Cardiac septum (tissue), 1 donor: ENCODE measurements around the gene DCAF11. TPM values are rescaled to one million over a fixed set of nuclear protein-coding genes. Genes with fewer than 3 reads are reported as not detected.

Experiments
- DNase-seq: peaks from one replicate; pipeline ENCODE4 v3.0.0-alpha.2; 2020; ENCODE audit warnings: low spot score
- intact Hi-C: fragments of 100-400 bp; cut with DNase I; formaldehyde crosslinking; loops from one replicate; pipeline ENCODE4 v1.14.0; 2022
- total RNA-seq: library from RNA; stranded (reverse); fragmentation: NEBNext Ultra II Directional; extraction: Animal tissue kit (Norgen Biotek cat#: 25700); gene quantifications from one replicate; pipeline ENCODE4 v1.2.1, GENCODE V29; 2021
- donor health status: DM: no; HTN: no; CAD: no.

The DCAF11 gene
- total RNA-seq, 1 donor from 2014 or later, result 54.1 TPM

DNA sequence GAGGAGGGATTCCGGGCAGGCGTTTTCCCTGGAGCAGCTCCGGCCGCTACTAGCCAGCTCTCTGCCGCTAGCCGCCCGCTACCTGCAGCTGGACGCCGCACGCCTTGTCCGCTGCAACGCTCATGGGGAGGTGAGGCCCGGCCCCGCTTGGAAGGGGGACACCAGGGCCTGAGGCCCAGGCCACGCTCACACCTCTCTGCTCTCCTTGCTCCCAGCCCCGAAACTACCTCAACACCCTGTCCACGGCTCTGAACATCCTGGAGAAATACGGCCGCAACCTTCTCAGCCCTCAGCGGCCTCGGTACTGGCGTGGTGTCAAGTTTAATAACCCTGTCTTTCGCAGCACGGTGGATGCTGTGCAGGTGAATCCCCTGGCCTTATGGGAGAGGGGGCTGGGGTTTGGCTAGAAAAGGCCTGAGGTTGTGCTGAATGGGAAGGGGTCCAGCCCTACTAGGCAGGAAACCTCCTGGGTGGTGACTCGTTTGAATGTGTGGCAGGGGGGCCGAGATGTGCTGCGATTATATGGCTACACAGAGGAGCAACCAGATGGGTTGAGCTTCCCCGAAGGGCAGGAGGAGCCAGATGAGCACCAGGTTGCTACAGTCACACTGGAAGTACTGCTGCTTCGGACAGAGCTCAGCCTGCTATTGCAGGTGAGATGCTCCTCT is 33.3 kb downstream of the DCAF11 start:
- no peak for DNase-seq
- intact Hi-C loops, result no loop called here

DNA sequence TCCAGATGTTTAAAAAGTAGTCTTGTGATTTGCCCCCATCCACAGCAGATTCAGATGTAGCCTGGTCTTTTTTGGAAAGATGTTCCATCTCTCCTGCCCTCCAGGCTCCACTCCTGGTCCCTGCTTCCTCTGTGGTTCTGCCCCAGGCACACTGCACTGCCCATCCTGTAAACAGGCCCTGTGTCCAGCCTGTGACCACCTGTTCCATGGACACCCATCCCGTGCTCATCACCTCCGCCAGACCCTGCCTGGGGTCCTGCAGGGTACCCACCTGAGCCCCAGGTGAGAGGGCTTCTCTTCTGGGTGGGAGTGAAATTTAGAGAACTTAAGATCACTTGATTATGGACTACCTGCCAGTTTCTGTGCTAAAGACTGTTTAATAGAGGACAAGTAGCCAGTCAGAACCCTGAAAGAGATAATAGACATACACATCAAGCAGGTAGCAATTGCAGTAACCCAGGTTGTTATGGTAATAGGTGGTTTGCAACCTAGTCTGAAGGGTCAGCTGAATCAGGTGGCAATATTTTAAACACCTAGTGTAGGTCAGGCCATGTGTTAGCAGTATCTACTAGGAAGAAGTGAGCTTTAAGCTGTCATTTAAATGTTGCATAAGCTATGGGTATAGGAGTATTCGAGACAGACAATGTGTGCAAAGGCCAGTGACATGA is 34.9 kb downstream of the DCAF11 start:
- no peak for DNase-seq
- intact Hi-C loops, result no loop called here

DNA sequence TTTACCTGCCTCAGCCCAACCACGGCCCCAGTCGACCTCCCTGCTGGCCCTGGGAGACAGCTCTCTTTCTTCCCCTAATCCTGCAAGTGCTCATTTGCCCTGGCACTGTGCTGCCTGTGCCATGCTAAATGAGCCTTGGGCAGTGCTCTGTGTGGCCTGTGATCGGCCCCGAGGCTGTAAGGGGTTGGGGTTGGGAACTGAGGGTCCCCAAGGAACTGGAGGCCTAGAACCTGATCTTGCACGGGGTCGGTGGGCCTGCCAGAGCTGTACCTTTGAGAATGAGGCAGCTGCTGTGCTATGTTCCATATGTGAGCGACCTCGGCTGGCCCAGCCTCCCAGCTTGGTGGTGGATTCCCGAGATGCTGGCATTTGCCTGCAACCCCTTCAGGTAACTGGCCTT is 35.5 kb downstream of the DCAF11 start:
- intact Hi-C loops, result no loop called here
- no peak for DNase-seq

DNA sequence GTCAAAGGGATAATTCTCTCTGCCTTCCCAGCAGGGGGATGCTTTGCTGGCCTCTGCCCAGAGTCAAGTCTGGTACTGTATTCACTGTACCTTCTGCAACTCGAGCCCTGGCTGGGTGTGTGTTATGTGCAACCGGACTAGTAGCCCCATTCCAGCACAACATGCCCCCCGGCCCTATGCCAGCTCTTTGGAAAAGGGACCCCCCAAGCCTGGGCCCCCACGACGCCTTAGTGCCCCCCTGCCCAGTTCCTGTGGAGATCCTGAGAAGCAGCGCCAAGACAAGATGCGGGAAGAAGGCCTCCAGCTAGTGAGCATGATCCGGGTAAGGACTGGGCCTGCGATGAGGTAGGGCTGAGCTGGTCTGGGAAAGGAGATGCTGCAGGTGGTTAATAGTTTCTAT is 36.0 kb downstream of the DCAF11 start:
- intact Hi-C loops, result no loop called here

DNA sequence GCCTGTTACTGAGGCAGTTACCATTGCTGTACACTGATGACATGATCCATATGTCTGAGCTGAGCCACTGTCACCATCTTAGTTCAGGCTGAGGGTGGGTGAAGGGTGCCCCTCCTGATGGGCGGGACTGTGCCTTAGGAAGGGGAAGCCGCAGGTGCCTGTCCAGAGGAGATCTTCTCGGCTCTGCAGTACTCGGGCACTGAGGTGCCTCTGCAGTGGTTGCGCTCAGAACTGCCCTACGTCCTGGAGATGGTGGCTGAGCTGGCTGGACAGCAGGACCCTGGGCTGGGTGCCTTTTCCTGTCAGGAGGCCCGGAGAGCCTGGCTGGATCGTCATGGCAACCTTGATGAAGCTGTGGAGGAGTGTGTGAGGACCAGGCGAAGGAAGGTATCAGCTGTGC is 36.4 kb downstream of the DCAF11 start:
- intact Hi-C loops, result no loop called here
- DNase-seq, result no peak

More for the DNA sequence above, 36.0 kb downstream of the DCAF11 start:
- no peak for DNase-seq

DNA sequence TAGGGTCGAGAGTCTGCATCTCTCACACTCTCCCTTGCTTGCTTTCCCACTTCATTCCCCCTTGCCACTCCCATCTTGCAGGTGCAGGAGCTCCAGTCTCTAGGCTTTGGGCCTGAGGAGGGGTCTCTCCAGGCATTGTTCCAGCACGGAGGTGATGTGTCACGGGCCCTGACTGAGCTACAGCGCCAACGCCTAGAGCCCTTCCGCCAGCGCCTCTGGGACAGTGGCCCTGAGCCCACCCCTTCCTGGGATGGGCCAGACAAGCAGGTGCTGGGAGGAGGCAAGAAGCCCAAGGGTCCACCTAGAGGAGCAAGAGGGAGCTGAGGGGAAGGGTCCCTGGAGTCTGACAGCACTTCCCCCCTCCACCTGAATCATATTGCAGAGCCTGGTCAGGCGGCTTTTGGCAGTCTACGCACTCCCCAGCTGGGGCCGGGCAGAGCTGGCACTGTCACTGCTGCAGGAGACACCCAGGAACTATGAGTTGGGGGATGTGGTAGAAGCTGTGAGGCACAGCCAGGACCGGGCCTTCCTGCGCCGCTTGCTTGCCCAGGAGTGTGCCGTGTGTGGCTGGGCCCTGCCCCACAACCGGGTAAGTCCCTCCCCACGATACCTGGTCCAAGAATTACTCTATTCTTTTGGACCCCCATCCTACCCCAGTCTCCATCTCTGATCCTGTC is 37.0 kb downstream of the DCAF11 start:
- no peak for DNase-seq
- intact Hi-C loops, result no loop called here

DNA sequence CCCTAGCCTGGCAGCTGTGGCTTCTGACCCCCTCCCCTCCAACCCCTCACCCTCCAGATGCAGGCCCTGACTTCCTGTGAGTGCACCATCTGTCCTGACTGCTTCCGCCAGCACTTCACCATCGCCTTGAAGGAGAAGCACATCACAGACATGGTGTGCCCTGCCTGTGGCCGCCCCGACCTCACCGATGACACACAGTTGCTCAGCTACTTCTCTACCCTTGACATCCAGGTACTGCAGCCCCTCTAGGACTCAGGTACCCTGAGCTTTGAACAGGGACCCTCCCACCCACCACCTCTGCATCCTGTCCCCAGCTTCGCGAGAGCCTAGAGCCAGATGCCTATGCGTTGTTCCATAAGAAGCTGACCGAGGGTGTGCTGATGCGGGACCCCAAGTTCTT is 40.5 kb downstream of the DCAF11 start:
- intact Hi-C loops, result no loop called here
- no peak for DNase-seq

DNA sequence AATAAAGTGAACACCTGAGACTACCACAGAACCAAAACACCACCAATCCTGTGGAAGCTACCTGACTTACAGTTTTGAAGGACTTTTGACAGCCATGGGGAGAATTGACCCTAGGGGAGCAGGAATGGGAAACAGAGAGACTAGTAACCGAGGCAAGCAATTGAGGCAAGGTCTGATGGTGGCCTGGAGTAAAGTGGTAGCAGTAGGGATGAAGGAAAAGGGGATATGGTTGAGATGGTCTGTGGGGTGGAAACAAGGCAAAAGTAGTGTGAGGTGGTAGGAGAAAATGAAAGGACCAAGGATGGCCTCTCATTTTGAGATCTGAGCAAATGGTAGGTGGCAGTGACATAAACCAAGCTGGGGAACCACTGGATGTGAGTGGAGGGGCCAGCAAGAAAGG is 42.3 kb downstream of the DCAF11 start:
- no peak for DNase-seq
- intact Hi-C loops, result no loop called here

DNA sequence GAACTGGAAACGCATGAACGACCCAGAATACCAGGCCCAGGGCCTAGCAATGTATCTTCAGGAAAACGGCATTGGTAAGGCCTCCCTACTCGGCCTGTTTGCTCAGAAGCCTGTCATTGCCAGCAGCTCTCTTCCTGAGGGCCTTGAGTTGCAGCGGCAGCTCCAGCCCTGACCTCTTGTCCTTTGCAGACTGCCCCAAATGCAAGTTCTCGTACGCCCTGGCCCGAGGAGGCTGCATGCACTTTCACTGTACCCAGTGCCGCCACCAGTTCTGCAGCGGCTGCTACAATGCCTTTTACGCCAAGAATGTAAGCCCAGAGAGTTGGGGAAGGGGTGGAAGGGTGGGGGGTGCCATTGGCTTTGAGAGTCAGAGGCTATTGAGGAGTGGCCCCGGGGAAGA is 42.8 kb downstream of the DCAF11 start:
- DNase-seq, result no peak
- intact Hi-C loops, result no loop called here

DNA sequence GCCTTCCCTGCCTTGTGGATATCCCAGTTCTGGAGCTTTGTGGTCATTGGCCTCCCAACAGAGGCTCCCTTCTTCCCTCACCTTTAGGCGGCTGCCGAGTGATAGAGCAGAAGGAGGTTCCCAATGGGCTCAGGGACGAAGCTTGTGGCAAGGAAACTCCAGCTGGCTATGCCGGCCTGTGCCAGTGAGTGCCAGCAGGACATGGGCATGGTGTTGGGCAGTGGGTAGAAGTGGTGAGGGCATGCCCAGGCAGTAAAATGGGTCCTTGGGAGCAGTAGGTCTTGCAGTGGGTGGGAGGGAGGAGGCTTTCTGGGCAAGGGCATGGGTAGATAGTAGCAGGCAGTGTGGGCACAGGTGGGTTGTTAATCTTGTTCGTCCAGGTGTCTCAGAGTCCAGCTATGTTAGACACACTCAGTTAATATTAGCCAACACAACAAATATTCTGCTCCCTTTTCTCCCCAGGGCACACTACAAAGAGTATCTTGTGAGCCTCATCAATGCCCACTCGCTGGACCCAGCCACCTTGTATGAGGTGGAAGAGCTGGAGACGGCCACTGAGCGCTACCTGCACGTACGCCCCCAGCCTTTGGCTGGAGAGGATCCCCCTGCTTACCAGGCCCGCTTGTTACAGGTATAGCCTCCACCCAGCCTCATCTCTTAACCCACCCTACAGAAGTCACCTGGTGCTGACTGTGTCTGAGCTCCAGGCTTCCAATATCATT is 45.4 kb downstream of the DCAF11 start:
- intact Hi-C loops, result loop anchor here (2.0 kb wide), 2 partner anchors 23 to 101 kb away; partner anchors contain the start of gene PSME1

DNA sequence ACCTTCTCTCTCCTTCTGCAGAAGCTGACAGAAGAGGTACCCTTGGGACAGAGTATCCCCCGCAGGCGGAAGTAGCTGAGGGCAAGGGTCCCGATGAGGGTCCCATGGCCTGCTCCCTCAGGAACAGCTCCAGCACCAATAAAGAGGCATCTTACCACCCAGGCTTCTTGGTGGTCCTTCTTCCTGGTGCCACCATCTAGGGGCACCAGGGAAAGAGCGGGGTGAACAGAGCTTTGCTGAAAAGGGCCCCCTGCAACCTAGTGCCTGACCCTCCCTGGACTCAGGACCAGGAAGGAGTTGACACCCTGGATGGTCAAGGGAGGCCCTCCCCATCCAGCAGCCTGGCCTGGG is 45.9 kb downstream of the DCAF11 start:
- intact Hi-C loops, result loop anchor here (2.0 kb wide), 2 partner anchors 24 to 102 kb away; partner anchors contain the start of gene PSME1
- no peak for DNase-seq

More for the DNA sequence above, 45.4 kb downstream of the DCAF11 start:
- DNase-seq, result no peak

DNA sequence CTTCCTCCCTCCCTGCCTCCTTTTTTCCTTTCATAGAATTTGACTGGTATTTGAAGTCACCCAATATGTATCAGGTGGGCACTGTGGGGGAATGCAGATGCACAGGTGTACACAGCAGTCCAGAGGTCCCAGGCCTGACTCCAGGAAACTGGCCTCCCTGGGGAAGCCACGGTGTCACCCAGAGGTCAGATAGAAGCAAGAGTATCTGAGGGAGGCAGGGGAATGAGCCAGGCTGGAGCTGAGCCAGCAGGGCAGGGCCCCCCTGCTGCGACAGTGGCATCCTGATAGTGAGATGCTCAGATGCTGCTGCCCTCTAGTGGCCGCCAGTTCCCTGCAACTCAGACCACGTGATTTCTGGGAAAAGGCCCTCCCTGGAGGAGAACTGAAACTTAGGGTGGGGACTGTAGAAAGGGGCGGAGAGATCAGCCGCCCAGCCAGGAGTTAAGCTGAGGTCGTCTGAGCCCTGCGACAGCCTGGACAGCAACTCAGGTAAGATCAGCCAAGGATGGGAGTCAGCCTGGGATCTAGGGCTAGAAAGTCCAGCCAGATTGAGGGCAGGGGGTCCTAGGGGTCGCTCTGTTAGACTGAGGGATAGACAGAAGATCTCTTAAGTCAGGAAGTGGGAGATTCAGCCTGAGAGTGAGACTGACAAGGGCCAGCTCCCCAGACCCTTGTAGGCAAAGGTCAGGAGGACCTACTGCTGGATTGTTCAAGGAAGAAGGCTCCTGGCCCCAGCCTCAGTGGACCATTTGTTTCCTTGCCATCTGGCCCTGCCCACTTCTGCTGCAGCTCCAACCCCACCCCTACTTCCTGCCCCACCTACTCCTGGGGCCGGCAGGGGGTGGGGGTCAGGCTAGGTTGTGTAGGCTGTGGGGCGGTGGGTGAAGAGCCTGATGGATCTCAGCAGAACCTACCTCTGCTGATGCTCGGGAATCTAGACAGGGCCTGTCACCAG is 46.5 kb downstream of the DCAF11 start, which contains the start of gene IRF9:
IRF9 (plus strand) TSS at position 416 of the 955 bp plus-strand sequence. CDS start 880 bp downstream, outside the sequence.
- intact Hi-C loops, result loop anchor here (2.0 kb wide), 2 partner anchors 24 to 102 kb away; partner anchors contain the start of gene PSME1
- peak; percentile 98 for DNase-seq

DNA sequence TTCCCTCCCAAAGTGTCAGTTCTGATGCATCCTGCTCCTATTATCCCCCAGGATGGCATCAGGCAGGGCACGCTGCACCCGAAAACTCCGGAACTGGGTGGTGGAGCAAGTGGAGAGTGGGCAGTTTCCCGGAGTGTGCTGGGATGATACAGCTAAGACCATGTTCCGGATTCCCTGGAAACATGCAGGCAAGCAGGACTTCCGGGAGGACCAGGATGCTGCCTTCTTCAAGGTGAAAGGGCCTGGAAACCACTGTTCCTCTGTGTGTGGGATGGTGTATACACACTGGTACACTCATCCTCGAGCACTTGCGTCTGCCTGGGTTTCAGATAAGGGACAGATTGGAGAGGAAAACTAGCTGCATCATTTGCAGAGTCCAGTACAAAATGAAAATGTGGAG is 47.5 kb downstream of the DCAF11 start:
- no peak for DNase-seq
- intact Hi-C loops, result no loop called here

DNA sequence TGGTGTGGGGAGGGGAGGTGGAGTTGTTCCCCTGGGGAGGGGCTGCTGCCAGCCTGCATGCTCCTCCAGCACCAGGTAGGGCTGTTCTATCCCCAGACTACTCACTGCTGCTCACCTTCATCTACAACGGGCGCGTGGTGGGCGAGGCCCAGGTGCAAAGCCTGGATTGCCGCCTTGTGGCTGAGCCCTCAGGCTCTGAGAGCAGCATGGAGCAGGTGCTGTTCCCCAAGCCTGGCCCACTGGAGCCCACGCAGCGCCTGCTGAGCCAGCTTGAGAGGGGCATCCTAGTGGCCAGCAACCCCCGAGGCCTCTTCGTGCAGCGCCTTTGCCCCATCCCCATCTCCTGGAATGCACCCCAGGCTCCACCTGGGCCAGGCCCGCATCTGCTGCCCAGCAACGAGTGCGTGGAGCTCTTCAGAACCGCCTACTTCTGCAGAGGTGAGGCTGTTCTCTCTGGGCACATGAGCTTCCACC is 50.0 kb downstream of the DCAF11 start:
- intact Hi-C loops, result no loop called here
- no peak for DNase-seq

DNA sequence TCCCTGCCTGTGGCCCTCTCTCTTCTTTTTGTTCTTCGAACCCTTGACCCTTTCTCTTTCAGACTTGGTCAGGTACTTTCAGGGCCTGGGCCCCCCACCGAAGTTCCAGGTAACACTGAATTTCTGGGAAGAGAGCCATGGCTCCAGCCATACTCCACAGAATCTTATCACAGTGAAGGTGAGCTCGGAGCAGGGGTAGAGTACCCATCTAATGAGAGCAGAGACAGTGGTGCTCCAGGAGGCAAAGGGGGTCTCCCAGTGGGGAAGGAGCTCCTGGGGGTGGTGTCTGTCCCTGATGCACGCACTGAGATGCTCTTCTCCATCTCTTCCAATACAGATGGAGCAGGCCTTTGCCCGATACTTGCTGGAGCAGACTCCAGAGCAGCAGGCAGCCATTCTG is 51.2 kb downstream of the DCAF11 start:
- DNase-seq, result no peak
- intact Hi-C loops, result no loop called here

DNA sequence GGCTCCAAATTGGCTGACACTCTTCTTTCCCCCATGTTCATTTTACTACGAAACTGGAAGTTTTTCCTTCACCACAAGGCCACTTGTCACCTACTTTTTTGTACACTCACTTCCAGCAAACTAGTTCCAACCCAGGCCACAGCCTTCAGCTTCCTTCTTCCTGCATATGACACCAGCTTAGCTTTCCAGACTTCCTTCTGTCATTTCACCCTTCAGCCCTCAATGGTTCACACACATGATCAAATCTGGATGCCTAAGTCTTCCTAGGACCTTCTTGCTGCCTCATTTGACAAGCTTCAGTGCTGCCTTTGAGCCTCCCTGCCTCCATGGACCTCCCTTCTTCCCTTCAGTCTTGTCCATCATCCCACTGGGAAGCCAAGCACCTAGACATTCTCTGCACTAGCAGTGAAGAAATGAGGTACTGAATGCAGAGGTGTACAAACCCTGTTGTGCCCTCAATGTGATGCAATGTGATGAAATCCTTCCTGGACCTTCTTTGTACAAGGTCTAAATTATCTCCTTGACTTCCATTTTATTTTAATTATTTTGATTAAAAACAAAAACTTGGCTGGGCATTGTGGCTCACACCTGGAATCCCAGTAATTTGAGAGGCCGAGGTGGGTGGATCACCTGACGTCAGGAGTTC is 53.0 kb downstream of the DCAF11 start:
- intact Hi-C loops, result no loop called here

DNA sequence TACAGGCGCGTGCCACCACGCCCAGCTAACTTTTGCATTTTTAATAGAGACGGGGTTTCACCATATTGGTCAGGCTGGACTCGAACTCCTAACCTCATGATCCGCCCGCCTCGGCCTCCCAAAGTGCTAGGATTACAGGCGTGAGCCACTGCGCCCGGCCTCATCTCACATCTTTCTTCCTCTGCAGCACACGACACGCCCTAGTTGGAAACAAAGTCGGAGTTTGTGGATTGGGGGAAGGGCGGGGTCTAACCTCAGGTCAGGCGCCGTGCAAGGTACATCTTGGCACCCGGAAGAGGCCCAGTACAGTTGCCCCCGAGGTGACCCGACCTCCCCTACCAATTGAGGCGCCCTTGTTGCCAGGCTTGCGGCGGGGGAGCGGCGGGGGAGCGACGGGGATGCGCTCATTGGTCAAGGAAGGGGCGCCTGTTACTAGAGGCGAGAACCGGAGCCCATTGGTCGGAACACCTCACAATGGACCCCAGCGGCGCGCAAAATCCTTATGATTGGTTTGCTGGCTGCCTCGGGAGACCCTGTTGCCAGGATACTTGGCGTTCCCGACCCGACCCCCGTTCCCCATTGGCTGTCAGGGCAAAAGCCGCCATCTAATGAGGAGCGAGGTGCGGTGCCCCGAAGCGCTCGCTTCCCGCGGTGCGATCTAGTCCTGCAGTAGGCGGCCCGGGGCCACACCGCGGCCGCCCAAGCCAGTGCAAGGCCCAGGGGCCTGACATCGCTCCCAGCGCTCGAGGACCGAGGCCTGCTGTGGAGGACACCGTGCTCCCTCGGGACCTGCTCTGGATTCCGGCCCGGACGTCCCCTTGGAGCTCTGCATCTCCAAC is 57.1 kb downstream of the DCAF11 start, which contains the start of gene REC8:
REC8 (plus strand) TSS at position 659 of the 839 bp plus-strand sequence. CDS start 473 bp downstream, outside the sequence.
- intact Hi-C loops, result no loop called here
- no peak for DNase-seq

More for the DNA sequence above, 53.0 kb downstream of the DCAF11 start:
- DNase-seq, result no peak
